LNCaP clone FGC (cell line): ENCODE results near the gene TCIRG1.

ENCODE experiments used
- DNase-seq: peaks from one replicate; pipeline ENCODE4 v3.0.0-alpha.2; 2011; ENCODE audit warnings: low read depth
- H3K4me3 ChIP-seq: 2 replicates; pipeline ENCODE4 v1.5.1; 2011; ENCODE audit warnings: mild to moderate bottlenecking, low read depth, low read length, control low read depth
- TF ChIP-seq, protein P1 (sequence below): IDR thresholded peaks from 2 replicates; pipeline ENCODE4 v1.5.1; 2012; ENCODE audit warnings: mild to moderate bottlenecking; ENCODE audit not compliant: control insufficient read depth, insufficient read depth; ENCODE audit errors: extremely low read depth

The TCIRG1 gene

DNA sequence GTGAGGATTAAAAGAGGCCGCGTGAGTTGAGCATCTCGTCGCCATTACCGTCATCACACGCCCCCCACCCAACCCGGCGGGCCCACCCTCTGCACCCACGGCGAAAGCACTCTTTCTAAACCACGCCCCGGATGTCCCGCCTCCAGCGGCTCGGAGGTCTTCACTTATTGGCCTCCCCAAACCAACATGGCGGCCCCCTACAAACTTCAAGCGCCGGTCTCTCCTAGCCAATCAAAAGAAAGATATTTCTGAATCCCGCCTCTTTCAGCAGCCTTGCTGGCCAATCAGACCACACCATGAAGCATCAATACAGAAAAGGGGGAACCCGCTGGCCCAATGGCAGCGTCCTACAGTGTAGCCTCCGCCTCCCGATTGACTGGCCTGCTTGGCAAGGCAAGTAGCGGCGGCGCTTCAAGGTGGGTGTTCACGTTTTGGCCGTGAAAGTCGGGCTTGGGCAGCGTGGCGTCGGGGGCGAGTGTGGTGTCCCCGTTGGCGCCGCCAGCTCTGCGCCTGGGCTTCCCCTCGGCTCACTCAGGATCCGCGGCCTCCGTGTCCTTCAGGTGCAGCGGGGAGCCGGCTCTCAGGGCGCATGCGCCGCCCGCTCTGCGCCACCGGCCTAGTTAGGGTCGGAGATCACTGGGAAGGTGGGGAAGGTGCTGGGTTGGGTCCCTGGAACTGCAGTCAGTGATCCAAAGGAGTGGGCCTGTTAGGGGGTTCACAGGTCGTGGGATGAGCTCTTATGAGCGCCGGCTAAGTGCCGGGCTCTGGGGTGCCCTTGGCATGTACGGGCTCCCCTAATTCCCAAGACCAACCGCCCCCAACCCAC, 8.3 kb upstream of the TCIRG1 start, which contains the start of gene NDUFS8:
Gene NDUFS8, plus strand, starts transcription at position 364 of the 826 bp plus-strand sequence. CDS start 1,471 bp downstream, outside the sequence.
- peak; percentile 98 for DNase-seq
- H3K4me3 ChIP-seq, result peak within 1 kb of the TSS; percentile 83
- TF ChIP-seq, protein P1, sequence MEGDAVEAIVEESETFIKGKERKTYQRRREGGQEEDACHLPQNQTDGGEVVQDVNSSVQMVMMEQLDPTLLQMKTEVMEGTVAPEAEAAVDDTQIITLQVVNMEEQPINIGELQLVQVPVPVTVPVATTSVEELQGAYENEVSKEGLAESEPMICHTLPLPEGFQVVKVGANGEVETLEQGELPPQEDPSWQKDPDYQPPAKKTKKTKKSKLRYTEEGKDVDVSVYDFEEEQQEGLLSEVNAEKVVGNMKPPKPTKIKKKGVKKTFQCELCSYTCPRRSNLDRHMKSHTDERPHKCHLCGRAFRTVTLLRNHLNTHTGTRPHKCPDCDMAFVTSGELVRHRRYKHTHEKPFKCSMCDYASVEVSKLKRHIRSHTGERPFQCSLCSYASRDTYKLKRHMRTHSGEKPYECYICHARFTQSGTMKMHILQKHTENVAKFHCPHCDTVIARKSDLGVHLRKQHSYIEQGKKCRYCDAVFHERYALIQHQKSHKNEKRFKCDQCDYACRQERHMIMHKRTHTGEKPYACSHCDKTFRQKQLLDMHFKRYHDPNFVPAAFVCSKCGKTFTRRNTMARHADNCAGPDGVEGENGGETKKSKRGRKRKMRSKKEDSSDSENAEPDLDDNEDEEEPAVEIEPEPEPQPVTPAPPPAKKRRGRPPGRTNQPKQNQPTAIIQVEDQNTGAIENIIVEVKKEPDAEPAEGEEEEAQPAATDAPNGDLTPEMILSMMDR, result no peak

DNA sequence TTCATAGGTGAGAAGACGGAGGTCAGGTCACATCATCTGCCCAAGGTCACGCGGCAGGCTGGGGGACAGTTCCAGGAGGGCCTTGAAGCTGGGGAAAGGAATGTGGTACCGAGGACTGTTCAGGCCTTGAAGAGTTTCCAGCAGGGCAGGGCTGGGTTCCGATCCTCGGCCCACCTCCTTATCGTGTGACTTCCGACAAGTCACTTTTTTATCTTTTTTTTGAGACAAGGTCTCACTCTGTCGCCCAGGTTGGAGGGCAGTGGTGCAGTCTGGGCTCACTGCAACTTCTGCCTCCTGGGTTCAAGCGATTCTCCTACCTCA, 7.7 kb upstream of the TCIRG1 start:
- no peak for DNase-seq
- peak overlapping the region; percentile 83 for H3K4me3 ChIP-seq
- TF ChIP-seq, protein P1, result no peak

DNA sequence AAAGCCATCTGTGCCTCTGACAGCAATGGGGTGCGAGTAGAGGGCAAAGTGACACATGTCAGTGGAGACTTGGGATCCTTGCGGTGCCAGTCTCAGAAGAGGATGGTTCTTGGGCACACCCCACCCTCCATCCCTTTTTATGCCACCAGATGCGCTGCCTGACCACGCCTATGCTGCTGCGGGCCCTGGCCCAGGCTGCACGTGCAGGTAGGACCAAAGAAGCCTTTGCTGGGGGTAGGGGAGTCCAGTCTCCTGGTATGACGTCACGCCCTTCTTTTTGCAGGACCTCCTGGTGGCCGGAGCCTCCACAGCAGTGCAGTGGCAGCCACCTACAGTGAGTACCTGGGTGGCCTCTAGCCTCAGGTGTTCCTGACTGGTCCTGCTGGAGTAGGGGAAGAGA, 6.8 kb upstream of the TCIRG1 start:
- H3K4me3 ChIP-seq, result no peak overlapping the region
- TF ChIP-seq, protein P1, result no peak
- no peak for DNase-seq

DNA sequence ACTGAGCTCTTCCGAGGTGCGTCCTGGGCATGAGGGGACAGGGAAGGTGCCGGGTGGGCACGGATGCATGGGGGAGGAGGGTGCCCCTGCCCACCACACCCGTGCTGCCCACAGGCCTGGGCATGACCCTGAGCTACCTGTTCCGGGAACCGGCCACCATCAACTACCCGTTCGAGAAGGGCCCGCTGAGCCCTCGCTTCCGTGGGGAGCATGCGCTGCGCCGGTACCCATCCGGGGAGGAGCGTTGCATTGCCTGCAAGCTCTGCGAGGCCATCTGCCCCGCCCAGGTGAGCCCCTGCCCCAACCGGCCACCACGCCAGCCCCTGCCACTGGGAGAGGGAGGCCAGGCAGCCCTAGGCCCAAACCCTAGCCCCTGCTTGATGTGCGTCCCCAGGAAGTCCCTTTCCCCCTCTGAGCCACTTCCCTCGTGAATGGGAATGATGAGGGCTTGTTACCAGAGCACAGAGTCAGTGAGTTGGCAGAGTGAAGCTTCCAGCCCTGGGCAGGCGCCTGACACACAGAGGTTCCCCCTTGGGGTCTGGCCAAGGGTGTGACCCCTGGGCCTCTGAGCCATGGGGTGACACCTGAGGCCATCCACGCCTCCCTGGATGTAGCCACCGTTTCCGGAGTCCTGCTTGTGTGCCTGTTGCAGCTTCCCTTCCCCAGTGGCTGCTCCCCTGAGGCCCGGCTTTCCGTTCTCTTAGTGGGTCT, 5.7 kb upstream of the TCIRG1 start:
- DNase-seq, result no peak
- H3K4me3 ChIP-seq, result no peak overlapping the region
- TF ChIP-seq, protein P1, result no peak

DNA sequence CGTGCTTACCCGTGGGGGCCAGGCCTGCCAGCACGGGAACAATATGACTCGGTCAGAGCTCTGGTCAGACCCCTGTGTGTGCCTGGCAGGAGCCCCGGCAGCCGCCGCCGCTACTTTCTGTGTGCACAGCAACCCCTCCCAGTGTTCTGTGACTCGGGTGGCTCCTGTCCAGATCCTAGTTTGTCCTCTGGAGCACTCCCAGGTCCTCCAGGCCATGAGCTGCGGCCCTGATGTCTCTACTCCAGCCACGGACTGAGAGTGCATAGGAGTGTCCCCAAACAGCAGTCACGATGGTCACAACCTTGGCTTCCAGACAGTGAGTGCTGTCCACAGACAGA, 5.1 kb upstream of the TCIRG1 start:
- no peak for DNase-seq
- no peak overlapping the region for H3K4me3 ChIP-seq
- TF ChIP-seq, protein P1, result no peak

DNA sequence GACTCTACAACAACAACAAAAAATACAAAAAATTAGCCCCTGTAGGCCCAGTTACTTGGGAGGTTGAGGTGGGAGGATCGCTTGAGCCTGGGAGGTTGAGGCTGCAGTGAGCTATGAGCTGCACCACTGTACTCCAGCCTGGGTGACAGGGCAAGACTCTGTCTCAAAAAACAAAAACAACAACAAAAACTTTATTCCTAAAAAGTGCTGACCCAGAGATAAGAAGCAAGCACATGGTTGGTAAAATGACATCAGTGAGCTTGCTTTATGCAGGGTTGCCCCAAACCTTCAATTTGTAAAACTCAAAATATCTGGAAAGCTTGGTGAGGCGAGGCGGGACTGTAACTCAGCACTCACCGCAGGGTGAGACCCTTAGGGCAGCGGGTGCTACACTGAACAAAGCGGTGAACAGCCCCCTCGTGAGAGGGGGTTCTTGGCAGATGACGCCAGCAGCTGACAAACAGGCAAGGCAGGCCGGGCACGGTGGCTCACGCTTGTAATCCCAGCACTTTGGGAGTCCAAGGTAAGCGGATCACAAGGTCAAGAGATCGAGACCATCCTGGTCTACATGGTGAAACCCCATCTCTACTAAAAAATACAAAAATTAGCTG, 3.5 kb upstream of the TCIRG1 start:
- no peak overlapping the region for H3K4me3 ChIP-seq
- DNase-seq, result no peak
- TF ChIP-seq, protein P1, result no peak
